ENCODE data around the gene DBX1. TPM values are rescaled to one million over a fixed set of nuclear protein-coding genes. Genes with fewer than 3 reads are reported as not detected.

The DBX1 gene, protein sequence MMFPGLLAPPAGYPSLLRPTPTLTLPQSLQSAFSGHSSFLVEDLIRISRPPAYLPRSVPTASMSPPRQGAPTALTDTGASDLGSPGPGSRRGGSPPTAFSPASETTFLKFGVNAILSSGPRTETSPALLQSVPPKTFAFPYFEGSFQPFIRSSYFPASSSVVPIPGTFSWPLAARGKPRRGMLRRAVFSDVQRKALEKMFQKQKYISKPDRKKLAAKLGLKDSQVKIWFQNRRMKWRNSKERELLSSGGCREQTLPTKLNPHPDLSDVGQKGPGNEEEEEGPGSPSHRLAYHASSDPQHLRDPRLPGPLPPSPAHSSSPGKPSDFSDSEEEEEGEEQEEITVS
- total RNA-seq (2022; extraction: Qiagen RNA extraction; ENCODE audit: low read depth): not detected in 5 replicates

DNA sequence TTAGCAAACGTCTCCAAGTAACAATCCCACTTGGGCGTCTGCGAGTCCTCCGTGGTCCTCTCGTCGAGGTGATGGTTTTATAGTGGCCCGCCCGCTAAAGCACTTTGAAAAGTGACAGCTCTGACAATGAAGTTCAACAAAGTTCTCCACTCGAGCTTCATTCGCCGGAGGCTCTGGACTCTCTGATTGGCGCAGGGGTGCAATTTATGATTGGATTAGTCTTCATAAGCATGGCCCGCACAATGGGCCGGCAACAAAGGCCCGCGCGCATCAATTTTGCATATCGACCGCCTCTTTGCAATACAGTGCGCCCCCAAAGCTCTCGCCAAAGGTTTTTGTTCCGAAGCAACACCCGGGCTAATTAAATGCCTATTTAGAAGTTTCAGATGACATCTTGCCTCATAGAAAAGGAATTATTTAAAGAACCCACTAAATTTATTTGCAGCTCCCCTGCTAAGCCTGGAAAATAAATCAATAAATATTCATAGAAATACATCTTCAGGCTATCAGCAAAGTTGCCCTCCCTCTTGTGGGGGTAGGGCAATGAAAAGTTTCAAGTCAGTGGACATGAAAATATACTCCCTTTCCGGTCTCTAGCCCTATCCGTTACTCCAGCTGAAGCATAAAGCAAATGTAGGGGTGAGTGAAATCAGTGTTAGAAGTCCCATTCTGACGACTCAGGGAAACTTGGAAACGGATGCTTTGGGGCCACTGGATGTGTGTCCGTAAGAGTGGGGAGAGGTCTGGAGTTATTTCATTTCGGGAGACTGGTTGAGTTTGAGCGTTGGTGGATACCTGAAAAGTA is at the start of gene DBX1:
TSS of gene DBX1 (minus strand) at position 51 of the 805 bp plus-strand sequence. CDS start 151 bp downstream, outside the sequence.

Other genes with a start within 250 kb of the DBX1 start
- 191 to 212 TPM (median 195 TPM) in 5 replicates for gene HTATIP2, start 203.2 kb upstream of the DBX1 start, total RNA-seq (2022; extraction: Qiagen RNA extraction; ENCODE audit: low read depth)
- 21.3 to 39.2 TPM (median 30.6 TPM) in 5 replicates for gene PRMT3, start 227.2 kb upstream of the DBX1 start, total RNA-seq (2022; extraction: Qiagen RNA extraction; ENCODE audit: low read depth)

Measured in A549 treated with ZK216348 at 1 μM for 4 hours (cell line).